Neural cell (in vitro differentiated cells): Measurements from ENCODE around the gene SKIDA1.

Experiments
- CTCF ChIP-seq: fragments of 450-650 bp; IDR thresholded peaks from 2 replicates; pipeline ENCODE4 v1.5.1; 2014; ENCODE audit warnings: antibody characterized with exemption, mild to moderate bottlenecking, moderate library complexity; ENCODE audit not compliant: poor library complexity, severe bottlenecking
- EP300 ChIP-seq: fragments of 450-650 bp; conservative IDR thresholded peaks from 2 replicates; pipeline ENCODE4 v1.6.1; 2014; ENCODE audit warnings: antibody characterized with exemption, mild to moderate bottlenecking, moderate library complexity; ENCODE audit not compliant: poor library complexity, severe bottlenecking
- EZH2 ChIP-seq: fragments of 200-600, 300-800 bp; shearing (Covaris generic), sonication (generic); IDR thresholded peaks from 2 replicates; pipeline ENCODE4 v1.6.1; 2014; ENCODE audit warnings: antibody characterized with exemption, low read length, borderline replicate concordance, mild to moderate bottlenecking; ENCODE audit not compliant: insufficient read depth, poor library complexity, severe bottlenecking
- MXI1 ChIP-seq: fragments of 450-650 bp; conservative IDR thresholded peaks from 2 replicates; pipeline ENCODE4 v1.6.1; 2014; ENCODE audit warnings: antibody characterized with exemption, mild to moderate bottlenecking; ENCODE audit not compliant: poor library complexity, severe bottlenecking
- POLR2AphosphoS5 ChIP-seq: IDR thresholded peaks from 2 replicates; pipeline ENCODE4 v1.6.1; 2012
- RAD21 ChIP-seq: fragments of 450-650 bp; conservative IDR thresholded peaks from 2 replicates; pipeline ENCODE4 v1.6.1; 2014; ENCODE audit warnings: antibody characterized with exemption, mild to moderate bottlenecking, moderate library complexity
- REST ChIP-seq: IDR thresholded peaks from 2 replicates; pipeline ENCODE4 v1.6.1; 2012; ENCODE audit warnings: borderline replicate concordance
- SMC3 ChIP-seq: fragments of 450-650 bp; conservative IDR thresholded peaks from 2 replicates; pipeline ENCODE4 v1.6.1; 2014; ENCODE audit warnings: antibody characterized with exemption, mild to moderate bottlenecking, moderate library complexity; ENCODE audit not compliant: poor library complexity
- TAF1 ChIP-seq: IDR thresholded peaks from 2 replicates; pipeline ENCODE4 v1.6.1; 2012; ENCODE audit warnings: low read depth

GRCh38 chr10:21526860-21527597 is 1.5 kb upstream of the SKIDA1 start:
- TF ChIP-seq CTCF (no peak), TAF1 (no peak), SMC3 (no peak), POLR2AphosphoS5 (peak; percentile 9), EP300 (no peak), REST (no peak), EZH2 (no peak), RAD21 (no peak), MXI1 (no peak)
